ENCODE data around the gene DGKI.

Gene DGKI

GRCh38 chr7:137684776-137685175 is 162.0 kb downstream of the DGKI start:
- DNase-seq = no peak

GRCh38 chr7:137684316-137684715 is 162.5 kb downstream of the DGKI start:
- no peak for DNase-seq

- DNase-seq = no peak
These were observed 164.2 kb downstream of the DGKI start for GRCh38 chr7:137682596-137682995.

GRCh38 chr7:137681657-137682562 is 164.9 kb downstream of the DGKI start:
- no peak for DNase-seq

- DNase-seq = no peak
These were observed 172.0 kb downstream of the DGKI start for GRCh38 chr7:137674551-137675409.

- DNase-seq = no peak
These were observed 172.7 kb downstream of the DGKI start for GRCh38 chr7:137674048-137674447.

- no peak for DNase-seq
These were observed 174.9 kb downstream of the DGKI start for GRCh38 chr7:137671920-137672319.

GRCh38 chr7:137670222-137671064 is 176.3 kb downstream of the DGKI start:
- DNase-seq = no peak

- no peak for DNase-seq
These were observed 177.1 kb downstream of the DGKI start for GRCh38 chr7:137669706-137670105.

GRCh38 chr7:137668404-137668803 is 178.4 kb downstream of the DGKI start:
- no peak for DNase-seq

- no peak for DNase-seq
These were observed 179.0 kb downstream of the DGKI start for GRCh38 chr7:137667633-137668387.

GRCh38 chr7:137664846-137665245 is 181.9 kb downstream of the DGKI start:
- no peak for DNase-seq

- no peak for DNase-seq
These were observed 185.1 kb downstream of the DGKI start for GRCh38 chr7:137661634-137662033.

GRCh38 chr7:137658190-137658900 is 188.4 kb downstream of the DGKI start:
- DNase-seq = no peak

GRCh38 chr7:137657476-137658189 is 189.1 kb downstream of the DGKI start:
- DNase-seq = no peak

- no peak for DNase-seq
These were observed 189.9 kb downstream of the DGKI start for GRCh38 chr7:137656850-137657232.

GRCh38 chr7:137656227-137656849 is 190.4 kb downstream of the DGKI start:
- peak; percentile 40 for DNase-seq

GRCh38 chr7:137655804-137656203 is 191.0 kb downstream of the DGKI start:
- no peak for DNase-seq

GRCh38 chr7:137652721-137653120 is 194.1 kb downstream of the DGKI start:
- DNase-seq = no peak

- no peak for DNase-seq
These were observed 198.7 kb downstream of the DGKI start for GRCh38 chr7:137647905-137648565.
